Caco-2 (cell line): ENCODE results near the gene IGLL5. TPM values are rescaled to one million over a fixed set of nuclear protein-coding genes. Genes with fewer than 3 reads are reported as not detected.

ENCODE experiments used
- BruUV-seq: library from RNA; stranded (reverse); fragments of 400-500 nt; replicated peaks from 2 replicates; lab custom pipeline; 2021; lab: Mats Ljungman, UMichigan
- CTCF ChIA-PET: fragments of 300-600 bp; sonication (Branson Sonifier 250); formaldehyde crosslinking; loops from one replicate; lab custom pipeline; 2022; ENCODE audit warnings: antibody characterized with exemption; lab: Charles Lee
- POLR2A ChIA-PET: fragments of 300-600 bp; sonication (Branson Sonifier 250); formaldehyde crosslinking; loops from one replicate; lab custom pipeline; 2022; ENCODE audit warnings: antibody characterized with exemption; lab: Charles Lee
- DNase-seq, 2 experiments: peaks; one replicate each; pipeline versions ENCODE4 v3.0.0 to v3.0.0-alpha.2; 2020 to 2022
- H3K27me3 ChIP-seq: replicated peaks from 2 replicates; pipeline ENCODE4 v1.6.0; 2011; ENCODE audit warnings: low read length; ENCODE audit not compliant: control insufficient read depth, insufficient read depth
- H3K36me3 ChIP-seq: 2 replicates; pipeline ENCODE4 v1.5.1; 2011; ENCODE audit warnings: low read length; ENCODE audit not compliant: control insufficient read depth, insufficient read depth
- H3K4me1 ChIP-seq: fragments of 250-450 bp; sonication (Bioruptor Pico); 2 replicates; pipeline ENCODE4 v1.5.1; 2020; ENCODE audit warnings: mild to moderate bottlenecking
- H3K4me3 ChIP-seq: 2 replicates; pipeline ENCODE4 v1.5.1; 2011; ENCODE audit warnings: low read depth, mild to moderate bottlenecking, control low read depth, low read length
- H3K9me3 ChIP-seq: fragments of 250-450 bp; sonication (Bioruptor Pico); 2 replicates; pipeline ENCODE4 v1.5.1; 2020; ENCODE audit warnings: mild to moderate bottlenecking, moderate library complexity
- H3K27ac Mint-ChIP-seq: one replicate; pipeline ENCODE4 v1.8.0; 2022; ENCODE audit warnings: mixed read lengths; ENCODE audit not compliant: unreplicated experiment
- H3K27me3 Mint-ChIP-seq: one replicate; pipeline ENCODE4 v1.8.0; 2022; ENCODE audit warnings: mixed read lengths; ENCODE audit not compliant: insufficient read depth, unreplicated experiment
- H3K36me3 Mint-ChIP-seq: one replicate; pipeline ENCODE4 v1.8.0; 2022; ENCODE audit warnings: mild to moderate bottlenecking, mixed read lengths; ENCODE audit not compliant: insufficient read depth, unreplicated experiment
- H3K4me1 Mint-ChIP-seq: one replicate; pipeline ENCODE4 v1.8.0; 2022; ENCODE audit warnings: low read depth, mixed read lengths; ENCODE audit not compliant: unreplicated experiment
- H3K4me3 Mint-ChIP-seq: one replicate; pipeline ENCODE4 v1.8.0; 2022; ENCODE audit warnings: mild to moderate bottlenecking, moderate library complexity, mixed read lengths; ENCODE audit not compliant: unreplicated experiment
- H3K9me3 Mint-ChIP-seq: one replicate; pipeline ENCODE4 v1.8.0; 2022; ENCODE audit warnings: mixed read lengths; ENCODE audit not compliant: unreplicated experiment
- intact Hi-C: fragments of 100-400 bp; cut with micrococcal nuclease; formaldehyde crosslinking; loops from one replicate; pipeline ENCODE4 v1.10.0; 2022; ENCODE audit not compliant: unreplicated experiment
- total RNA-seq: library from RNA; stranded (reverse); gene quantifications from 2 replicates; pipeline ENCODE4 v1.2.3, GENCODE V29; 2022
- TF ChIP-seq, protein P1 (sequence below), 2 experiments: fragments of 200-600 bp in 1 of 2; IDR thresholded peaks; 1 replicate in 1 of 2; 2 replicates in 1 of 2; pipeline versions ENCODE4 v1.5.1 to v1.8.0; 2011 to 2022; ENCODE audit warnings: antibody characterized with exemption in 1 of 2, control low read depth in 1 of 2, inconsistent platforms in 1 of 2, low read depth in 1 of 2, low read length in 1 of 2, mild to moderate bottlenecking in 1 of 2, moderate library complexity in 1 of 2; ENCODE audit not compliant: insufficient read depth in 1 of 2, severe bottlenecking in 1 of 2, unreplicated experiment in 1 of 2

The IGLL5 gene
- total RNA-seq, 1 experiment from 2014 or later = not detected

DNA sequence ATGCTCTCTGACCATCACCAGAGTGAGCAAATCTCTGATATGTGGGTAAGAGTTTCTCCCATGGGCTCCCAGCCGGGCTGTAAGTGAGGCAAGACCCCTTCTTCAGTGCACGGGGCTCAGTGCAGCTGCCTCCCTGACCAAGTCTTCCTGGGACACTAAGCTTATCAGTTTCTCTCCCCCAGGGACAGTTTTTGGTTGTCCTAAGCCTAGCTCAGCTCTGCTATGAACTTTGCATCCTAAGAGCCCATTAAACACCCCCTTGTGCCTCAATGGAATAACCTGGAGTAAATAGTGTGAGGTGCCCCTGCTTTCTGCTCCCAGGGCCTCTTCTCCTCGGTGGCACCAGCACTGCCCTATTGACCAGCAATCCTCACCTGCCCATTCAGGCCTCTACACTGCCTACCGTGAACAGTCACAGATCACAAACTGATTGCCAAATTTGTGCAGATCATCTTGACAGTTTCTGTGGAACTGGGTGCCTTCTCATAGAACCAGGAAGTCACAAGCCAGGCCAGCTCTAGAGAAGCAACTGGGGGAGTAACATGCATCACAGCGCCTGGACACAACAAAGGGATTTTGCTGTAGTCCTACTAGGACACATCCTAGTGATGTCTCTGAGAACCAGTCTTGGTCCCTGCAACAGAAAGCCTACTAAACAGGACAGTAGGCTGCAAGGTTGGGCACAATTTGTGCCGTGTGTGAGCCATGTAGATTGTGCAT, 19.5 kb upstream of the IGLL5 start:
- no peaks in the 10 kb centered on the region for H3K9me3 Mint-ChIP-seq
- no peak overlapping the region for H3K4me3 ChIP-seq
- intact Hi-C loops = no loop called here
- TF ChIP-seq, protein P1, sequence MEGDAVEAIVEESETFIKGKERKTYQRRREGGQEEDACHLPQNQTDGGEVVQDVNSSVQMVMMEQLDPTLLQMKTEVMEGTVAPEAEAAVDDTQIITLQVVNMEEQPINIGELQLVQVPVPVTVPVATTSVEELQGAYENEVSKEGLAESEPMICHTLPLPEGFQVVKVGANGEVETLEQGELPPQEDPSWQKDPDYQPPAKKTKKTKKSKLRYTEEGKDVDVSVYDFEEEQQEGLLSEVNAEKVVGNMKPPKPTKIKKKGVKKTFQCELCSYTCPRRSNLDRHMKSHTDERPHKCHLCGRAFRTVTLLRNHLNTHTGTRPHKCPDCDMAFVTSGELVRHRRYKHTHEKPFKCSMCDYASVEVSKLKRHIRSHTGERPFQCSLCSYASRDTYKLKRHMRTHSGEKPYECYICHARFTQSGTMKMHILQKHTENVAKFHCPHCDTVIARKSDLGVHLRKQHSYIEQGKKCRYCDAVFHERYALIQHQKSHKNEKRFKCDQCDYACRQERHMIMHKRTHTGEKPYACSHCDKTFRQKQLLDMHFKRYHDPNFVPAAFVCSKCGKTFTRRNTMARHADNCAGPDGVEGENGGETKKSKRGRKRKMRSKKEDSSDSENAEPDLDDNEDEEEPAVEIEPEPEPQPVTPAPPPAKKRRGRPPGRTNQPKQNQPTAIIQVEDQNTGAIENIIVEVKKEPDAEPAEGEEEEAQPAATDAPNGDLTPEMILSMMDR (IDR thresholded peaks at IDR 0.05; ENCODE audit: insufficient read depth in 1 of 2, low read depth in 1 of 2, low read length in 1 of 2, severe bottlenecking in 1 of 2, unreplicated experiment in 1 of 2) = no peak
- no peaks in the 10 kb centered on the region for H3K27me3 ChIP-seq
- H3K36me3 ChIP-seq = no peaks in the 10 kb centered on the region
- no peaks in the 10 kb centered on the region for H3K9me3 ChIP-seq
- POLR2A ChIA-PET = no interaction called here
- CTCF ChIA-PET = no interaction called here
- no TSS peak for BruUV-seq
- H3K4me1 Mint-ChIP-seq = peaks cover 5% of the 10 kb centered on the region
- no peaks in the 10 kb centered on the region for H3K36me3 Mint-ChIP-seq
- no peaks in the 10 kb centered on the region for H3K4me1 ChIP-seq
- no peak overlapping the region for H3K4me3 Mint-ChIP-seq
- peaks cover 4% of the 10 kb centered on the region for H3K27me3 Mint-ChIP-seq
- DNase-seq = no peak
- no peak overlapping the region for H3K27ac Mint-ChIP-seq

DNA sequence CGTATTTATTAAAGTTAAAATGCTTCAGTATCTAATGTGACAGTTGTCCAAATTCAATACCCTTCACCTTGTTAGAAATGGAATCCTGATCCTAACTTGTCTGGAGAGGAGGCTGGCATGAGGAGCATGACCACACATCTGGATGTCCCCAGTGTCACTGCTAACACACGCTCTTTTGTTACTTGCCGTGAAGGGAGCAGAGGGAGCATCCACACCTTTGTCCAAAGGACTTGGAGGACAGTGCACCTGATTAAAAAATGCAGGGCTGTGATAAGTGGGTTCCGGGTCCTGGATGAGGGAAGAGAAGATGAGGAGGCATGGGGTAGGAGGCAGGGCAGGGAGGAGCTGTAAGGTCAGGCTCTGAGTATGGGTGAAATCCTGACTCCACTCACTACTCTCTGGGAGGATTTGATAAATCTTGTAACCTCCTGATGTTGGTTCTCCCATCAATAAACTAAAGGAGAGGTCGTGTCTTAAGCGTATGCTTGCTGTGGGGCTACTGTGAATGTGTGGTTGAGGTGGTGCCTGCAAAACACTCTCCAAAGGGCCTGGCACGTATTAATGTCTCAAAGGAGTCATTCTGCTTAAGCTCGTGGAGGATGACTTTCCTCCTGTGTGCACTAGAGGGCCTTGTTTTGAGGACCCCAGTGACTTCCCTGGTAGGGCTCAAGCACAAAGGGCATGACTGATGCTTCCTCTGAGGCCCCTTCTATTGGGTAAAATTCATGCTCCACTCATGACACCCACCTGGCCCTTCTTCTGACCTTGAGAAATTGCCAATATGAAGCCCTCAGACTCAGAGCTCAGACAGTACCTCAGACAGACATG, 16.8 kb upstream of the IGLL5 start:
- no peak overlapping the region for H3K4me3 ChIP-seq

More for the DNA sequence above, 16.8 kb upstream of the IGLL5 start:
- no peaks in the 10 kb centered on the region for H3K4me1 ChIP-seq
- intact Hi-C loops = no loop called here
- no peaks in the 10 kb centered on the region for H3K27me3 ChIP-seq
- POLR2A ChIA-PET = no interaction called here
- no TSS peak for BruUV-seq
- H3K27me3 Mint-ChIP-seq = peaks cover 4% of the 10 kb centered on the region
- no peaks in the 10 kb centered on the region for H3K4me1 Mint-ChIP-seq
- H3K27ac Mint-ChIP-seq = no peak overlapping the region
- DNase-seq = no peak
- H3K36me3 ChIP-seq = no peaks in the 10 kb centered on the region
- no peaks in the 10 kb centered on the region for H3K9me3 Mint-ChIP-seq
- H3K36me3 Mint-ChIP-seq = no peaks in the 10 kb centered on the region
- no peak overlapping the region for H3K4me3 Mint-ChIP-seq
- no peaks in the 10 kb centered on the region for H3K9me3 ChIP-seq
- CTCF ChIA-PET = interaction anchor here (0.7 to 1.3 kb wide), 5 partner anchors 13 to 101 kb away, joined by 3 to 10 read pairs (median 5); no protein-coding TSS in a partner anchor
- TF ChIP-seq, protein P1 (IDR thresholded peaks at IDR 0.05; ENCODE audit: insufficient read depth in 1 of 2, low read depth in 1 of 2, low read length in 1 of 2, severe bottlenecking in 1 of 2, unreplicated experiment in 1 of 2) = peak; percentile 9 to 29
